Lower leg skin (tissue), 4 donors: Measurements from ENCODE around the gene MCCC1. TPM values are rescaled to one million over a fixed set of nuclear protein-coding genes. Genes with fewer than 3 reads are reported as not detected.
"Not testable (repeated sequence)": the region's sequence is repeated elsewhere in the genome, so short reads cannot be mapped to it uniquely, and the experiment has no call there.

ENCODE experiments used
- DNase-seq, 2 donors: peaks; one replicate each; pipeline ENCODE4 v3.0.0-alpha.2; 2019; ENCODE audit warnings: low spot score in 2 of 2
- H3K4me3 ChIP-seq: fragments of 200-600 bp; sonication (generic); 2 replicates; pipeline ENCODE4 v1.5.1; 2017; ENCODE audit warnings: mild to moderate bottlenecking, low read depth; ENCODE audit not compliant: poor library complexity, severe bottlenecking
- POLR2A ChIP-seq, 2 donors: fragments of 450-650 bp; IDR thresholded peaks; one replicate each; pipeline ENCODE4 v1.6.1; 2016 to 2017; ENCODE audit warnings: antibody characterized with exemption in 2 of 2, mild to moderate bottlenecking in 1 of 2, moderate library complexity in 1 of 2
- WGBS, 2 donors: methylation state at CpG; one replicate each; pipeline ENCODE4 v1.1.5; 2018; 5-methylcytosine and 5-hydroxymethylcytosine counted together
- intact Hi-C: fragments of 100-400 bp; cut with DNase I; formaldehyde crosslinking; loops from one replicate; pipeline ENCODE4 v1.15.0; 2023; ENCODE audit warnings: low total_unique reads
- total RNA-seq, 4 donors: library from RNA; depleted of rRNA; stranded (reverse); fragments of >200 nt; gene quantifications; one replicate each; pipeline ENCODE4 v1.1.0, GENCODE V29; 2016
- TF ChIP-seq, protein P1 (sequence below), 3 donors: fragments of 450-650 bp; IDR thresholded peaks; one replicate each; pipeline ENCODE4 v1.5.1; 2016; ENCODE audit warnings: antibody characterized with exemption in 3 of 3, mild to moderate bottlenecking in 3 of 3, moderate library complexity in 2 of 3

Gene MCCC1
- total RNA-seq, 4 donors from 2014 or later, result 31.7 to 43.9 (median 36.9) TPM

- WGBS, 2 donors, result 79 to 81% methylated on average over 5 of the region's 5 CpGs
- intact Hi-C loops, result no loop called here
- no peak for TF ChIP-seq POLR2A (IDR thresholded peaks at IDR 0.05)
- H3K4me3 ChIP-seq, result no peak overlapping the region
- no peak for DNase-seq
These were observed 25.5 kb downstream of the MCCC1 start for GRCh38 chr3:183073839-183074238.

DNA sequence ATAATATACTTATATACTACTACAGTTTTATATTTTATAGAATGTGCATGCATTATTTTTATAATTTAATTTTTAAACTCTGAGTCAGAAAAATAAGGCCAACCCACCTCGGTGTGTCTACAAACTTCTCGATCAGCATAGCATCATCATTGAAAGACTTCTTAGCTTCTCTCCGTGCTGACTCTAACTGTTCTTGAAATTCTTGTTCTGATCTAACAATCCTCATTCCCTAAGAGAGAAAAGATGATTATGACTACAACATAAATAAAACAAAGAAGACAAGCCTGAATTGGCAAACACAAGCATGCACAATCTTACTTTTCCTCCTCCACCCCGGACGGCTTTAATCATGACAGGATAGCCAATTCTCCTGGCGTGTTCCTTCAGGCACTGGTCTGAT lies 28.4 kb downstream of the MCCC1 start:
- DNase-seq, result no peak
- intact Hi-C loops, result no loop called here
- no peak for TF ChIP-seq POLR2A (IDR thresholded peaks at IDR 0.05)
- TF ChIP-seq, protein P1, sequence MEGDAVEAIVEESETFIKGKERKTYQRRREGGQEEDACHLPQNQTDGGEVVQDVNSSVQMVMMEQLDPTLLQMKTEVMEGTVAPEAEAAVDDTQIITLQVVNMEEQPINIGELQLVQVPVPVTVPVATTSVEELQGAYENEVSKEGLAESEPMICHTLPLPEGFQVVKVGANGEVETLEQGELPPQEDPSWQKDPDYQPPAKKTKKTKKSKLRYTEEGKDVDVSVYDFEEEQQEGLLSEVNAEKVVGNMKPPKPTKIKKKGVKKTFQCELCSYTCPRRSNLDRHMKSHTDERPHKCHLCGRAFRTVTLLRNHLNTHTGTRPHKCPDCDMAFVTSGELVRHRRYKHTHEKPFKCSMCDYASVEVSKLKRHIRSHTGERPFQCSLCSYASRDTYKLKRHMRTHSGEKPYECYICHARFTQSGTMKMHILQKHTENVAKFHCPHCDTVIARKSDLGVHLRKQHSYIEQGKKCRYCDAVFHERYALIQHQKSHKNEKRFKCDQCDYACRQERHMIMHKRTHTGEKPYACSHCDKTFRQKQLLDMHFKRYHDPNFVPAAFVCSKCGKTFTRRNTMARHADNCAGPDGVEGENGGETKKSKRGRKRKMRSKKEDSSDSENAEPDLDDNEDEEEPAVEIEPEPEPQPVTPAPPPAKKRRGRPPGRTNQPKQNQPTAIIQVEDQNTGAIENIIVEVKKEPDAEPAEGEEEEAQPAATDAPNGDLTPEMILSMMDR (IDR thresholded peaks at IDR 0.05), result no peak
- WGBS, 2 donors, result 85 to 94% methylated on average over 6 of the region's 6 CpGs
- H3K4me3 ChIP-seq, result no peak overlapping the region

DNA sequence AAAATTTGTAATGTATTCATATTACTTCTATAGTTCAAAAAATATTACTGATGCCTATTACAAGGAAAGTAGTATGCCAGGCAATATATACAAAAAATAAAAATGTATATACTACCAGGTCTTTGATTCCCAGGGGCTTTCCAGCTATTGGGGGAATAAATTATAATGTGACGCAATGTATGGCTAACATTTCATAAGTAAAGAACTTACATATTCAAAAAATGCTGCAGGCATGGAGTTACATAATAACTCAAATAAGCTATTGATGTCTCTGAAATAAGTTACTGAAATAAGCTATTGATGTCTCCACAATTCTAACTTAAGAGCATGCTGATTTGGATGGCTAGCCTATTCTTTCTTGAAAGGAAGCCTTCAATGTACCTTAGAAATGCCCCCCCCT lies 30.2 kb downstream of the MCCC1 start:
- no peak overlapping the region for H3K4me3 ChIP-seq
- TF ChIP-seq, protein P1 (IDR thresholded peaks at IDR 0.05), result no peak
- TF ChIP-seq POLR2A (IDR thresholded peaks at IDR 0.05), result no peak
- intact Hi-C loops, result no loop called here
- DNase-seq, result no peak
- WGBS, 2 donors, result 0% methylated on average over 1 of the region's 1 CpG

DNA sequence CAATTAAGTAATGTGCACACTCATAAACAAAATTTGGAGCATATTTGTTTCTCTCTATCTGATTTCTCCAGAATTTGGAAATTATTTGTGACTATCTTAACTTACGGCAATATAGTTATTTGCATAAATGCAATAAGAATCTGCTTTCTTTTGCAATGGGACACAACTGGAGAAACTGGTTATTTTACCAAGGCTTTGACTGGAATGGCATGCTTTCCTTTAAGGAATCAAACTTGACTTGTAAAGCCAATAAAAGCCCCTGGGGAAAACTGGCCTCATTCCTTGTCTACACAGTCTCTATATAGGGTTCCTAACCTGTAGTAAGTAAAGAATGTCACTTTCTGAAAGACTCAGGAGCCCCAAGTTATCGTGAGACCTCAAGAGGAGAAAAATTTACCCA lies 32.4 kb downstream of the MCCC1 start:
- DNase-seq, intact Hi-C loops, H3K4me3 ChIP-seq: not testable (repeated sequence)
- WGBS, 2 donors, result 88 to 91% methylated on average over 2 of the region's 2 CpGs

GRCh38 chr3:183064475-183064874 lies 34.8 kb downstream of the MCCC1 start:
- H3K4me3 ChIP-seq, result no peak overlapping the region
- 85 to 92% methylated on average over 33 to 36 of the region's 36 CpGs for WGBS, 2 donors
- TF ChIP-seq, protein P1 (IDR thresholded peaks at IDR 0.05), result no peak
- TF ChIP-seq POLR2A (IDR thresholded peaks at IDR 0.05), result no peak
- DNase-seq, result no peak
- intact Hi-C loops, result no loop called here

GRCh38 chr3:183061391-183062172 lies 37.7 kb downstream of the MCCC1 start:
- TF ChIP-seq, protein P1 (IDR thresholded peaks at IDR 0.05), result no peak
- no peak for TF ChIP-seq POLR2A (IDR thresholded peaks at IDR 0.05)
- WGBS, 2 donors, result 88 to 92% methylated on average over 6 of the region's 6 CpGs
- intact Hi-C loops, result no loop called here
- no peak for DNase-seq
- H3K4me3 ChIP-seq, result no peak overlapping the region

DNA sequence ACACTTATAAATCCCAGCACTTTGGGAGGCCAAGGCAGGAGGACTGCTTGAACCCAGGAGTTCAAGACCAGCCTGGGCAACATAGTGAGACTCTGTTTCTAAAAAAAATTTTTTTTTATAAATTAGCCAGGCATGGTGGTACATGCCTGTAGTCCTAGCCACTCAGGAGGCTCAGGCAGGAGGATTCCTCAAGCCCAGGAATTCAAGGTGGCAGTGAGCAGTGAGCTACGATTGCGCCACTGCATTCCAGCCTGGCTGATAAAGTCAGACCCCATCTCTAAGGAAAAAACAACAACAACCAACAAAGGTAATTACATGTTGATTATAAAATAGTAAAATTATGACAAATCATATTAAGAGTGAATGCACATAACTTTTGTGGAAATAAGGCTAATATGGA lies 40.9 kb downstream of the MCCC1 start:
- no peak overlapping the region for H3K4me3 ChIP-seq

More for the DNA sequence above, 40.9 kb downstream of the MCCC1 start:
- TF ChIP-seq POLR2A (IDR thresholded peaks at IDR 0.05), result no peak
- TF ChIP-seq, protein P1 (IDR thresholded peaks at IDR 0.05), result no peak
- WGBS, 2 donors, result 98% methylated on average over 2 of the region's 2 CpGs
- no peak for DNase-seq
- intact Hi-C loops, result no loop called here
